GM12891 (cell line): ENCODE results near the gene PRAF2.

ENCODE experiments used
- DNase-seq: peaks from one replicate; pipeline ENCODE4 v3.0.0; 2011; ENCODE audit warnings: low spot score; ENCODE audit not compliant: insufficient read length
- FAIRE-seq: peaks from 2 replicates; lab custom pipeline; 2011; peaks lifted over from hg19 to GRCh38; lab: Jason Lieb, UNC
- PAX5 ChIP-seq: IDR thresholded peaks from 2 replicates; pipeline ENCODE4 v1.6.1; 2011; ENCODE audit warnings: low read length, moderate library complexity, mild to moderate bottlenecking; ENCODE audit not compliant: insufficient read depth, severe bottlenecking
- POLR2A ChIP-seq: IDR thresholded peaks from 2 replicates; pipeline ENCODE4 v1.6.1; 2011; ENCODE audit warnings: low read depth, low read length, control low read depth
- POLR2AphosphoS5 ChIP-seq: IDR thresholded peaks from 2 replicates; pipeline ENCODE4 v1.6.1; 2011; ENCODE audit warnings: low read depth, low read length, control low read depth
- POU2F2 ChIP-seq: IDR thresholded peaks from 2 replicates; pipeline ENCODE4 v1.6.1; 2011; ENCODE audit warnings: low read depth, mild to moderate bottlenecking, control low read depth, low read length, moderate library complexity
- SPI1 ChIP-seq: IDR thresholded peaks from 2 replicates; pipeline ENCODE4 v1.6.1; 2011; ENCODE audit warnings: low read depth, low read length, control low read depth
- TAF1 ChIP-seq: IDR thresholded peaks from 2 replicates; pipeline ENCODE4 v1.6.1; 2011; ENCODE audit warnings: low read depth, low read length, control low read depth

Gene PRAF2

DNA sequence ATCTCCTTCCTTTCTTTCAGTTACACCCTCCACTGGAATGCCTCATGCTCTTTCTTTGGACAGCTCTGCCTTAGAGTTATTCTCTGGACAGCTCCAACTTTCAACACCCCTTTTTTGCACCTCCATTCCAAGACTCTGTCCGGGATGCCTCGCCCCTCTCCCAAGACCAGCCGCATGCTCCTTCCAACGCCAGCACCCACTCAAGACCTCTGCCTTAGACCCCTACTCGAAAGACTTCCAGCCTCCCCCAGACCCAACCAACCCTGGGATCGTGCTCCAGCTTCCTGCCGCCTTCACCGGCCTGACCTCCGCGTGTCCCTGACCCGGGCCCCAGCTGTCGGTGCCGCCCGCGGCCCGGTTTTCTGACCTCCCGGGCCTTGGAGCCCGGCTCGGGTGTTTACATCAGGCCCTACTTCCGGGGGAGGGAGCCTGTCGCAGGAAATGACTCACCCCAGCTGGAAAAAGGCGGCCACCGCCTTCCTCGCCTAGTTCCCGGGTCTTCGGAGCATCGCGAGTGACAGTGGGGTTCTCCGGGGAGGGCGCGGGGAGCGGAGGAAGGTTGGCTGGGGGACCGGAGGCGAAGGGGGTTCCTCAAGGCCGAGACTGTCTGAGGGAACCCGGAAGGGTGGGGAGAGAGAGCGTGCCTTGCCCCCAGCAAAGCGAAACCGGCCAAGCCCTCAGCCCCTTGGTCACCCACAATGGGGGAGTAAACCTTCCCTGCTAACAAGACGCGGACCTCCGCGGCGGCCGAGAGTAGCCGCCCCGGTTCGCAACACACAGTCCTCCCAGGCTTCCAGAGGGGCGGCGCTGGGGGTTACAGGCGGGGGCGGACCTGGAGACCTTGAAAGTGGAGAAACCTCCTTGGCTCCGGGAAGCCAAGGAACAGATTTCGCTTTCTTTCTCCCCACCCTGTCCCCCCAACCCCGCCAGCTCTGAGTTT is 6.0 kb upstream of the PRAF2 start, which contains the start of gene WDR45:
Gene WDR45, minus strand, starts transcription at position 399 of the 940 bp plus-strand sequence. CDS start 1,792 bp downstream, outside the sequence.
- DNase-seq (peak; percentile 72), FAIRE-seq (peak; percentile 97)
- peak; percentile 31; the same call in 1 of the 2 replicates for TF ChIP-seq POLR2A
- no peak for TF ChIP-seq TAF1
- no peak for TF ChIP-seq POLR2AphosphoS5

DNA sequence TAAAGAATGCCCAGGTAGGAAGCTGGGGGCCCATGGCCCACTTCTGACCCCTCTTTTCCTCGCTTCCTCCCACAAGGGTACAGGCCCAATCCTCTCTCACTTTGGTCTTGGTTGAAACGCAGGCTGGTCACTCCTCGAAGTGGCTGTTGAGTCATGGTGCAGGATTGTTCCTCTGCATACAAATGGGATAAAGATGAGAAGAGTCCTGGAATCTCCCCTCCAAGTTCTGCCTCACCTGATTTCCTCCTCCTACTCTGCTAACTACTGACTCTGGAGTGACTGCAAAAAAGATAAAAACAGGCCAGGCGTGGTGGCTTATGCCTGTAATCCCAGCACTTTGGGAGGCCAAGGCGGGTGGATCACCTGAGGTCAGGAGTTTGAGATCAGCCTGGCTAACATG is 4.1 kb upstream of the PRAF2 start:
- FAIRE-seq, result no peak
- TF ChIP-seq POLR2AphosphoS5, result no peak
- TF ChIP-seq POLR2A, result no peak
- no peak for TF ChIP-seq POU2F2
- no peak for TF ChIP-seq TAF1
- TF ChIP-seq PAX5, result no peak
- TF ChIP-seq SPI1, result no peak

DNA sequence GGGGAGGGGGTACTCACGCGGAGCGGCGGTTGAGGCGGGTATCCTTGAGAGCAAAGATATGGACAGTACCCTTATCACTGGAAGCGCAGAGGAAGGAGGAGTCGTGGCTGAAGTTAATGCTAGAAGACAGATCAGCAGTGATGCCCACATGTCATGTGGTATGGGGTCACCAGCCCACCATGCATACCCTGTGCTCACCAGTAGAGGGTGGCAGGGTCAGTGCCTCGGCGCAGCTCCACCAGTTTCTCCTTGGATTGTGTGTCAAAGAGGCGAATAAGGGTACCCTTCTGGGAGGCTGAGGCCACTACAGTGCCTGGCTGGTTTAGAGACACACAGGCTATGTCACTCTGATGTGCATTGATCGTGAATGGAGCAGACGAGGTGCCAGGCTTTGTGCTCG is 1.5 kb upstream of the PRAF2 start:
- TF ChIP-seq SPI1 (no peak), POU2F2 (no peak), POLR2A (no peak), PAX5 (no peak), POLR2AphosphoS5 (no peak), TAF1 (no peak)
- FAIRE-seq (no peak), DNase-seq (no peak)

More for the DNA sequence above, 4.1 kb upstream of the PRAF2 start:
- no peak for DNase-seq

DNA sequence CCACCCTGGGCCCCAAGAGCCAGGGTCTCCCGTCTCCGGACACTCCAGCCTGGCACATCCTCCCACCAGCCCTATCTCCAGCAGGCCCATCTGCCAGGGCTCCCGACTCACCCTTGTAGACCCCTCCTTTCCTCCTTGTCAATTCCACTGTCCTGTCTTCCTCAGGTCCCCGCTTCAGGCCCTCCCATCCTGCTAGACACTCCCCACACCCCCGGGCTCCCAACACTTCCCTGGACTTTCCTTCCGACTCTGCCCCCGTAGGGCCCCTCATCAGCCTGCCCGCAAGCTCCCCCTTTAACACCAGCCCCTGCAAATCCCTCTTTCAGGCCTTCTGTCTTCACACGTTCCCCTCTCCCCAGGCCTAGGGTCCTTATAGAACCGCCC is 1.1 kb downstream of the PRAF2 start:
- FAIRE-seq, result no peak

DNA sequence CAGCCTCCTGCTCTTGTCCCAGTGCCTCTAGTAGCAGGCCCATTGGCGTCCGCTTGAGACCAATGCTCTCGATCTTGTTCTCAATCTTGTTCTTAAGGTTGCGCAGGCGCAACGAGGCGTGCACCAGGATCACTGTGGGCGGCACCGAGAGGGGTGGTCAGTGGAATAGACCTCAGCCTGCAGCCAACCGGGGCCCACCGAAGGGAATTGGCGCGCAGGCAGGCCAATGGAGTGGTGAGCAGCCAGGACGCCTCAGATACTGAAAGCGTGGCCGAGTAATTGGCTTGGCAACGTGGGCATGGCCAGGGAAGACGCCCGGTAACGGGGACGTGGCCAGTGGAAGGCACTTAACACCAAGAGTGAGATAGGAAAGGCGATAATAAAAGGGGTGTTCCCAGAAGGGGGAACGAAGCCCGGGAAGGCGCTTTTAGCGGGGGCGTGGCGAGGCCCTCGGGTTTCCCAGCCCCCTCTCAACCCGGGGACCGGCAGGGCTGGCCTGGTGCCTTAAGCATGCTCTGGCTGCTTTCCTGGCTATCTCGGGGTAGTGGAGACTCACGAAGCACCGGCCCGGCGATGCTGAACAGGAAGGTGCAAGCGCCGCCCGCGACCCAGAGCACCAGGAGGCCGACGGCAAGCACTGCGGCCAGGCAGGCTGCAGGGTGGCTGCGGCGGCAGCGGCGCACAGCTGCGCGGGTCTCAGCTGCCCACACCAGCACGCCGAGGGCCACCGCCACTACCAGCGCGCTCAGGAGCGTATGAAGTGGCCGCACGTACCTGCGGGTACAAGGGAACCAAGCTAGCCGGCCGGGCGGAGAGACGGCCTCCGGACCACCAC is 1.7 kb downstream of the PRAF2 start:
- no peak for FAIRE-seq
- no peak for DNase-seq
- no peak for TF ChIP-seq PAX5
- TF ChIP-seq TAF1, result no peak
- TF ChIP-seq POU2F2, result no peak
- TF ChIP-seq POLR2A, result no peak
- TF ChIP-seq POLR2AphosphoS5, result no peak
- no peak for TF ChIP-seq SPI1

More for the DNA sequence above, 1.1 kb downstream of the PRAF2 start:
- no peak for DNase-seq
- no peak for TF ChIP-seq TAF1
- TF ChIP-seq SPI1, result no peak
- no peak for TF ChIP-seq PAX5
- TF ChIP-seq POLR2A, result no peak
- no peak for TF ChIP-seq POU2F2
- no peak for TF ChIP-seq POLR2AphosphoS5

DNA sequence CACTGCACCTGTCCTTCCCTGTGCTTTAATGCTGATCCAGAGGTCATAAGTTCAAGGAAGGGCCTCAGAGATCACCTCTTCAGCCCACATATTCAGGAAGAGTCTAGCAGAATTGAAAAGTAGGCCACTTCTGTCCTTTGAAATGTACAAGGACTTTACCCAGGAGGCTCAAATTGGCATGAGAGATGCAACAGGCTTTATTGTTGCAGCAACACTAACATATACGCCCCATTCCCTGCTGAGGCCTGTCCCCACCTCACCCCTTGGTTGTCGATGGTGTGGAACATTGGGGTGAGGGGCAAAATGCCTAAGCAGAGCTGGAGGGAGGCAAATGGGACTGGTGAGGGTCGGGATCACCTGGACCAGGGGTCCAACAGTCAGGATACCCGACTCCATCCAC is 2.8 kb downstream of the PRAF2 start:
- DNase-seq (no peak), FAIRE-seq (no peak)
- TF ChIP-seq POU2F2 (no peak), TAF1 (no peak), SPI1 (no peak), POLR2AphosphoS5 (no peak), POLR2A (no peak), PAX5 (no peak)

DNA sequence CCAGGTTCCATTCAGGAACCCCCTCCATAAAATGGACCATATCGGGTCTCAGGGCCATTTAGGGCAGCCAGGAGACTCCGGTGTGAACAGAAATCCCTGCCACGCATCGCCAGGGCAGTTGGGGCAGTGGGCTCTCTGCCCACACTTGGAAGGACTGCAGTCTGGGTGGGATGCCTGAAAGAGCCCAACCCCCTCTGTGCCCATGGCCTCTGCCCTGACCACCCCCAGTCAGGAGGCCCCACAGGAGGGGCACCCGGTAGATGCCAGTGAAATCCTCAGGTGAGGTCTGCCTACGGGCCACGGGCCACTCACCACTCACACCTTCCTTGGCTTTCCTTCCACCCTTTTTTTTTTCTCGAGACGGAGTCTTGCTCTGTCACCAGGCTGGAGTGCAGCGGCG is 4.8 kb downstream of the PRAF2 start:
- DNase-seq (no peak), FAIRE-seq (no peak)
- TF ChIP-seq SPI1 (no peak), PAX5 (no peak), POLR2A (no peak), POLR2AphosphoS5 (no peak), TAF1 (no peak), POU2F2 (no peak)

DNA sequence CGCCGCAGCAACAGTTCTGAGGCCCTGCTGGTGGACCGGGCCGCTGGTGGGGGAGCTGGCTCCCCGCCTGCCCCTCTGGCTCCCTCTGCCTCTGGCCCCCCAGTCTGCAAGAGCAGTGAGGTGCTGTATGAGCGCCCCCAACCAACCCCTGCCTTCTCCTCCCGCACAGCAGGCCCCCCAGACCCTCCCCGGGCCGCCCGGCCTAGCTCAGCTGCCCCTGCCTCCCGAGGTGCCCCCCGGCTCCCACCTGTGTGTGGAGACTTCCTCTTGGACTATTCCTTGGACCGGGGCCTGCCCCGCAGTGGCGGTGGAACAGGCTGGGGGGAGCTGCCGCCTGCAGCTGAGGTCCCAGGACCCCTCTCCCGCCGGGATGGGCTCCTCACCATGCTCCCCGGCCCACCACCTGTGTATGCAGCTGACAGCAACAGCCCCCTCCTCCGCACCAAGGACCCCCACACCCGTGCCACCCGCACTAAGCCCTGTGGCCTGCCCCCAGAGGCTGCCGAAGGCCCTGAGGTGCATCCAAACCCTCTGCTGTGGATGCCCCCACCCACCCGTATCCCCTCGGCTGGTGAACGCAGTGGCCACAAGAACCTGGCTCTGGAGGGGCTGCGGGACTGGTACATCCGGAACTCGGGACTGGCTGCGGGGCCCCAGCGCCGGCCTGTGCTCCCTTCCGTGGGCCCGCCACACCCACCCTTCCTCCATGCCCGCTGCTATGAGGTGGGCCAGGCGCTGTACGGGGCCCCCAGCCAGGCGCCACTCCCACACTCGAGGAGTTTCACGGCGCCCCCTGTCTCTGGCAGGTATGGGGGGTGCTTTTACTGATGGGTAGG is 6.3 kb downstream of the PRAF2 start:
- no peak for DNase-seq
- no peak for TF ChIP-seq POLR2AphosphoS5

DNA sequence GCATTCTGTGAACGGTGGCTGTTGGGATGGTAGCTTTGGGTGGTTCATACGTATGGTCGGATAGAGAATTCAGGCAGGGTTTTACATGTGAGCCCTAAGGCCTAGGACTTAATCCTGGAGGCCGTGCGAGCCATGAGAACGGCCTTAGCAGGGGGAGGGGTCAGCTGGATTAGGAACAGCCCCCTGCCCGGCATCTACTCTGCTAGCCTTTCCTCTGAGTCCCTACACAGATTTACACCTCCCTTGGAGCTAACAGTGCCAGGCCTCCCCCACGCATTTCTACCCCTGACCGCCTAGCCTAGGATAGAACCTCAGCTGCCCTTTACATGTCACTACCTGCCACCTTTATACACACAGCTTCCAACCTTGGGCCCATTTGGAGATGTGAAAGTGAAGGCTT is 7.1 kb downstream of the PRAF2 start:
- TF ChIP-seq POU2F2, result no peak
- no peak for FAIRE-seq
- no peak for DNase-seq

More for the DNA sequence above, 6.3 kb downstream of the PRAF2 start:
- FAIRE-seq, result no peak
